DMS53 (cell line): ENCODE results near the gene PDE6B.
"Not testable (repeated sequence)": the region's sequence is repeated elsewhere in the genome, so short reads cannot be mapped to it uniquely, and the experiment has no call there.

ENCODE experiments used
- DNase-seq: peaks from one replicate; lab custom pipeline; 2025; lab: John Stamatoyannopoulos, UW

Gene PDE6B

GRCh38 chr4:656436-657337, 31.3 kb downstream of the PDE6B start:
- DNase-seq, result no peak

GRCh38 chr4:657338-657833, 32.0 kb downstream of the PDE6B start:
- DNase-seq, result no peak

- no peak for DNase-seq
These were observed 32.7 kb downstream of the PDE6B start for GRCh38 chr4:657834-658667.

GRCh38 chr4:658681-659667, 33.6 kb downstream of the PDE6B start:
- DNase-seq, result peak; percentile 67

- no peak for DNase-seq
These were observed 34.5 kb downstream of the PDE6B start for GRCh38 chr4:659851-660250.

GRCh38 chr4:660401-660800, 35.0 kb downstream of the PDE6B start:
- DNase-seq, result no peak

GRCh38 chr4:661231-661630, 35.9 kb downstream of the PDE6B start:
- no peak for DNase-seq

GRCh38 chr4:661881-662761, 36.7 kb downstream of the PDE6B start:
- no peak for DNase-seq

GRCh38 chr4:663046-663437, 37.7 kb downstream of the PDE6B start:
- DNase-seq, result peak; percentile 87

- peak; percentile 97 for DNase-seq
These were observed 38.4 kb downstream of the PDE6B start for GRCh38 chr4:663438-664428.

GRCh38 chr4:664713-665231, 39.4 kb downstream of the PDE6B start:
- no peak for DNase-seq

- DNase-seq, result no peak
These were observed 40.0 kb downstream of the PDE6B start for GRCh38 chr4:665381-665750.

GRCh38 chr4:665751-666435, 40.5 kb downstream of the PDE6B start:
- no peak for DNase-seq

- no peak for DNase-seq
These were observed 41.0 kb downstream of the PDE6B start for GRCh38 chr4:666436-666810.

GRCh38 chr4:666822-667544, 41.6 kb downstream of the PDE6B start:
- no peak for DNase-seq

GRCh38 chr4:667545-667925, 42.2 kb downstream of the PDE6B start:
- no peak for DNase-seq

GRCh38 chr4:668219-668618, 42.8 kb downstream of the PDE6B start:
- not testable (repeated sequence) for DNase-seq
